Stimulated activated CD4-positive, alpha-beta T cell treated with anti-CD3 and anti-CD28 coated beads, Interleukin-4, amount 100 ng/mL, for 24 hours (primary cell): ENCODE measurements around the gene UBTD1.
"Not testable (repeated sequence)": the region's sequence is repeated elsewhere in the genome, so short reads cannot be mapped to it uniquely, and the experiment has no call there.

ENCODE experiments used
- DNase-seq: peaks from one replicate; pipeline ENCODE4 v3.0.0-alpha.2; 2020

Gene UBTD1, protein sequence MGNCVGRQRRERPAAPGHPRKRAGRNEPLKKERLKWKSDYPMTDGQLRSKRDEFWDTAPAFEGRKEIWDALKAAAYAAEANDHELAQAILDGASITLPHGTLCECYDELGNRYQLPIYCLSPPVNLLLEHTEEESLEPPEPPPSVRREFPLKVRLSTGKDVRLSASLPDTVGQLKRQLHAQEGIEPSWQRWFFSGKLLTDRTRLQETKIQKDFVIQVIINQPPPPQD

DNA sequence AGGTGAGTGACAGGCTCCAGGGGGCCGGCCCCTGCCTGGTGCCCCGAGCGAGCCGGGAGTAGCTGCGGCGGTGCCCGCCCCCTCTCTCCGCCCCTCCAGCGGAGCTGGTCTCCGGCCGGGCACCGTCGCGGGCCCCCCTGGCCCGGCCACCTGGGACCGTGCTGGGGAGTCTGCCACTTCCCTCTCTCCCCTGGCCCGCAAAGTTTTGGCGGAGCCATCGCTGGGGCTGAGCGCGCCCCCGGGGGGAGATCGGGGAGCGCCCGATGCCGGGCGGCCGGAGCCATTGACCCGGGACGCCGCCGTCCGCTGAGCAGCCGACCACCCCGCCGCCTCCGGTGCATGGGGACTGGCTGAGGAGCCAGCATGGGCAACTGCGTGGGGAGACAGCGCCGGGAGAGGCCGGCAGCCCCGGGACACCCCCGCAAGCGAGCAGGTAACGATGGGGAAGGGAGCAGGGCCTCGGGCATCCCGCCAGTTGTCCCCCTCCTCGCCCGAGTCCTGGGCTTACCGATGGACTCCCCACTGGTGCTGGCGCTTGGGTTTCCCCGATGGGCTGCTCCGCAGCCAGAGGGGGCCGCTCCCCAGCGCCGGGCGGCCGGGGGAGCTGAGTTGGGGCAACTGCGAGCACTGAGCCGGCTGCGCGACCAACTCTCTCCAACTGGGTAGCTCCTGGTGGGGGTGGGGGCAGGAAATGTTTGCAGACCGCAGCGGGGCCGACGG lies at the start of gene UBTD1:
Gene UBTD1 (plus strand): TSS at position 84 of the 720 bp plus-strand sequence. CDS start 280 bp downstream, at position 364.
- peak; percentile 19 for DNase-seq

DNA sequence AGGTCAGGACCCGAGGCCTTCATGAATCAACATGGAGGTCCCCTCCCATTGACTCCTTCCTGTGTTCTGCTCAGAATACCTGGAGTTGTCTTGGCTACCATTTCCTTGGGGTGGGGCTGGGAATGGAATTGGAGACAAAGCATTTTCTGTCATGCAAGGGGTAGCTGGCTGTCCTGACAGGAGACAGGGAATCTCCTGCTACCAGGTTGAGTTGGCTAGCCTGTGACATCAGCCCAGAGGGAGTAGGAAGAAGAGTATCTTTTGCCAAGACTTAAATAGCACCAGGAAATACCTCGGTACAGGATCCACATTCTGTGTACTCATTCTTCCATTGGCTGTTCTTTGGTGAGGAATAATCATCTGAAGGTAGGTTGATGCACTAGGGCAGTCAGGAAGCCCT lies 47.9 kb upstream of the UBTD1 start:
- DNase-seq, result no peak

DNA sequence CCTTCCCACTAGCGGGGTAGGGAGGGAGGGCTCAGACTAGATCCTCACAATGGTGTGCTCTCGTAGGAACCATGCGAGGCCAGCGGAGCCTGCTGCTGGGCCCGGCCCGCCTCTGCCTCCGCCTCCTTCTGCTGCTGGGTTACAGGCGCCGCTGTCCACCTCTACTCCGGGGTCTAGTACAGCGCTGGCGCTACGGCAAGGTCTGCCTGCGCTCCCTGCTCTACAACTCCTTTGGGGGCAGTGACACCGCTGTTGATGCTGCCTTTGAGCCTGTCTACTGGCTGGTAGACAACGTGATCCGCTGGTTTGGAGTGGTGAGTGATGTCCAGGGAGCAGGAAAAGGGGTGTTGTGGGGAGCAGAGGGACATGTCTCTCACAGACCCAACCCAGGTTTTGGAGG lies 47.1 kb upstream of the UBTD1 start:
- DNase-seq, result no peak

DNA sequence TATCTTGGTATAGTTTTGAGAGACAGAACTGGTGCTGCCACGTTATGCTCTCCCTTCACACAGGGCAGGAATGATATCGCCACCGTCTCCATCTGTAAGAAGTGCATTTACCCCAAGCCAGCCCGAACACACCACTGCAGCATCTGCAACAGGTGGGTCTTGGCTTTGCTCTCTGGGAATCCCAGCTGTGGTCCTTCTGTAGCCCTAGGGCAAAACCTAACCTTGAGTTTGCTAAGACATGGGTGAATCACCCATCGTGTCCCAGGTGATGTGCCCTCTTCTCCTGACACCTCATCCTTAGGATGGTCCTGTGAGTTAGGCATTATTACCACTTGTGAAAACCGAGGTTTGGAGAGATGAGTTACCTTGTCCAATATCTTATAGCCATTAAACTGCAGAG lies 46.4 kb upstream of the UBTD1 start:
- no peak for DNase-seq

GRCh38 chr10:97454330-97455036 lies 44.2 kb upstream of the UBTD1 start:
- DNase-seq, result peak; percentile 54

DNA sequence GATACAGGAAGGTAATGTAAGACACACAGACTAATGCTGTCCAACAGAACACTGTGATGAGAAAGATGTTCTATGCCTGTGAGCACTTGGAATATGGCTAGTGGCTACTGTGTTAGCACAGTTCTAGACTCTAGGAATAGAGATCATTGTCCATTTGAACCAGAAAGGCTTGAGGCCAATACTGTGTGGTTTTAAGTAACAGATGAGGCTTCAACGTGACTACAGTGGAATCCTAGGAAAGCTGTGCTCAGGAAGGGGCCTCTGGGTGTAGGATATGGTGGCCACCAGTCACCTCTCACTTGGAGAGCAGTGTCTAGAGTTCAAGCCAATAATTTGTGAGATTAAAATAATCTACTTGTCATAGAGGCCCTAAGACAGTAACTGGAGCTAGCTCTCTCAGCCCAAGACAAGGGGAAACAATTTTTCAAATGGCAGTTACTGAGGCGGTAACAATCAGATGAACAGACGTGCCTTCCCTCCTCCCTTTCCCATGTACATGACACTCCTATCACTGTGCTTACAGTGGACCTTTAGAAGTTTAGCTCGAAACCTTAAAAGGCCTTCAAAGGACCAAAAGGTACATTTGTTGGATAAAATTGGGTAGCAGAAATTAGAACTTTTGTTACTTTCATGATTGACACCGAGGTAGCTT lies 42.6 kb upstream of the UBTD1 start:
- DNase-seq, result no peak

- DNase-seq, result no peak
These were observed 42.0 kb upstream of the UBTD1 start for GRCh38 chr10:97456686-97457065.

DNA sequence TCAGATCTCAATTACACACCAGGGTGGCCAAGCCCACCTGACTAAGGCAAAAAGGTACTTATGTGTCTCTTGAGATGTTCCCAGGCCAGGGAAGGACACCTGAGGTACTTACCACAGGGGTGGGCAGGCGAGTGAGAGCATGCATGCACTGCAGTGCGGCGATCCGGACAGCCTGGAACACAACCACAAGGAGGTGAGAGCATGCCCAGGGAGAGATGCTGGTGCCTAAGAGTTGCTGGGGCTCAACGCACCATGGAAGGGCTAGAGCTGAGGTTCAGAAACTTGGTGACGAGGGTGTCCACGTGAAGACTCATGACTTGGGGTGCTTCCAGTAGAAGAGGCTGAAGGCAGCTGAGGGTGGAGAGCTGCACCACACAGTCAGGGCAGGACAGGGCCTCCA lies 39.6 kb upstream of the UBTD1 start:
- DNase-seq, result no peak

DNA sequence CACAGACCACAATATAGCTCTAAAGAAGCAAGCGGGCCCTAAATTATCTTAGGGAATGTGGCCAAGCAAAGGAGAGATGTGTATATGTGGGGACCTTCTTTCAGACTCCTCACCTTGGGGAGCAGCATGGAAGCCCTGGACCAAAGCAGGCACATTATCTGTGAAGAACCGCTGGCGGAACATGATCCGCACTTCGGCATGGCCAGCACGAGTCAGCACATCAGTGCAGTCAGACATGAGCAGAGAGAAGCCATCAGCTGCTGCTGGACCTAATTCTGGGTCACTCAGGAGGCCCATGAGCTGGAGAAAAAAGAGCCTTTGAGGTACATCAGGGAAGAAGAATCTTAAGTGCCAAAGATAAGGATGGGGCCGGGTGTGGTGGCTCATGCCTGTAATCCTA lies 38.8 kb upstream of the UBTD1 start:
- DNase-seq, result no peak

DNA sequence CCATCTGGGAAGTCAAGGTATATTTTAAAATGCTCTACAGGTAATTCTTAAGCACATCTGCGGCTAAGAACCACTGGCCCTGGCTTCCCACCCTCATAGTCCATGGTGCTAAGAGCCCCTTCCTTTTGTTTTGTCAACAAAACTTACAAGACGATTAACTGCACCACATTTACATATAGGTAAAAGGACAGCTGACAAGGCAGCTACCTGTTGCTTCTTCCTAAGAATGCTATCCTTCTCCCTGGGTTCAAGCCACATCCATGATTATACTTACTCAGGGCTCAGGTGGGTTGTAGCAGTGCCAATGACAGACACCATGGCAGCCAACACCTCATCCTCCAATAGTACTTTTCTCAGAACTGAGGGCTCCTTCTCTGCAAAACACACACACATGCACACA lies 36.4 kb upstream of the UBTD1 start:
- DNase-seq, result no peak

GRCh38 chr10:97463363-97464132 lies 35.2 kb upstream of the UBTD1 start:
- peak; percentile 51 for DNase-seq

DNA sequence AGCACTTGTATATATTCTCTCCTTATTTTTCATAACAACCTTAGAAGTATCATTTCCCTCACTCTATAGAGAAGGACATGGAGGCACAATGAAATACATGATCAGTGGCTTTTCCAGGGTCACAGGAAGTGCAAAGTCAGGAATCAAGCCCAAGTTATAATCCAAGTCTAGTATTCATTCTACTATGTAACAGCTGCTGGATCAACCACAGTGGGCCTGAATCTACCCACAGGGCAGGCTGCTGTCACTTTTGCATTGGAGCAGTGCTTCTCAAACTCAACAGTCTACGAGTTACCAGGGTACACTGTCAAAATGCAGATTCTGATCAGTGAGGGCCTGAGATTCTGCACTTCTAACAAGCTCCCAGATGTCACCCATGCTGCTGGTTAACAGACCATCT lies 34.5 kb upstream of the UBTD1 start:
- no peak for DNase-seq

DNA sequence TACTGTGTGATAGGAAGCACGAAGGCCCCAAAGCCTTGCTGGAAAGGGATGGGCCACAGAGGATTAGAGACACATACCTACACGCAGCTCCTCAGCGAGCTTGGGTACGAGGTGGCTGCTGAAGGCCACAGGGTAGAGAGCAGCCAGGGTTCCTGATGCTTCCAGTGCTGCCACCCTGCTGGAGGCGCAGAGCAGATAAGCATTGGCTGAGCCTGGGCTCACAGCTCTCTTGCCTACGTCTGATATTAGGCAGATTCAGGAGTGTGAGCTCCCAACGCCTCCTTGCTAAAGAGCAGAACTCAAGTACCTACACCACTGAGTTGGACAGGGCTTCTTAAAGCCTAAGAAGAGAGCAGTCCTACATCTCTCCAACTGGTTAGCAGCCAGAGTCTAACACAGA lies 32.7 kb upstream of the UBTD1 start:
- no peak for DNase-seq

DNA sequence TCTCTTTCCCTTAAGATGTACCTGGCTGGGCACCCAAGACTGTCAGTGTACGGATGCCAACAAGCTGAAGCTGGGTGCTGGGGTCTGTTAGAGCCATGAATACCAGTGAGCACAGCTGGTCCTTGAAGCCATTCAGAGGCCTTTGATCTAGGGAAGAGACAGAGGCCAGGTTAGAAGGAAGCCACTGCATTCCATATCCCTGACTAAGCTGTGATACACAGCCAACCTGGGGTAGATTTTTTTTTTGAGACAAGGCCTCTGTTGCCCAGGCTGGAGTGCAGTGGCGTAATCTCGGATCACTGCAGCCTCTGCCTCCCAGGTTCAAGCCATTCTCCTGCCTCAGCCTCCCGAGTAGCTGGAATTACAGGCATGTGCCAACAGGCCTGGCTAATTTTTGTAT lies 32.0 kb upstream of the UBTD1 start:
- DNase-seq, result no peak

DNA sequence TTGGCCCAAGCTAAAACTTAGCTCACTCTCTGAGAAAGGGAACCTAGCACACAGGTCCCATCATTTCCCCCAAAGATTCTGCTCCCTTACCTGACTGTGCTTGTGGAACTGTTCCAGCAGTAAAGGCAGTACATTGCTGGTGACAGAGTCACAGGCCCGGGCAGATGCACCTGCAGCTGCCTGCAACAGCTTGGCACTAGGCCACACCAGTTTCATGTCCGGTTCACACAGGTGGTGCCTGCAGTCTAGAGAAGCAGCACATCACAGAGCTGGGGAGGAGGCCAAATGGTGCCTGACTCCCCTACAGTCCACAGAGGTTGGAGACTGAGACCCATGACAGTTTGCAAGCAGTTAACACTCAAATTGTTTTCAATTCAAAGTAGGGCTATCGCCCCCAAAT lies 30.6 kb upstream of the UBTD1 start:
- no peak for DNase-seq

DNA sequence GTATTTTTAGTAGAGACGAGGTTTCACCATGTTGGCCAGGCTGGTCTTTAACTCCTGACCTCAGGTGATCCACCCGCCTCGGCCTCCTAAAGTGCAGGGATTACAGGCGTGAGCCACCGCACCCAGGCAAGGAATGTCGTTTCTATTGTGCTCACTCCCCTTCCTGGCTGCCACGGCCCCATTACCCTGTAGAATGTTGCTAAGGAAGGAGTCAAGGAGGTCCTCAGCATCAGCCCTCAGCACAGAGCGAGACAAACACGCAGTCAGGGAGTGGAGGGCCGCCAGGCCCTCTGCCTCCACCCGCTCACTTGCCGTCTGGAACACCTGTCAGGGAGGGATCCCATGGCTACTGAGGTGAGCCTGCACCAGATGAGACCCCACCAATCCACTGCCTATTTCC lies 29.9 kb upstream of the UBTD1 start:
- DNase-seq, result not testable (repeated sequence)

GRCh38 chr10:97474918-97475317 lies 23.8 kb upstream of the UBTD1 start:
- DNase-seq, result no peak

- DNase-seq, result no peak
These were observed 22.7 kb upstream of the UBTD1 start for GRCh38 chr10:97475936-97476594.

DNA sequence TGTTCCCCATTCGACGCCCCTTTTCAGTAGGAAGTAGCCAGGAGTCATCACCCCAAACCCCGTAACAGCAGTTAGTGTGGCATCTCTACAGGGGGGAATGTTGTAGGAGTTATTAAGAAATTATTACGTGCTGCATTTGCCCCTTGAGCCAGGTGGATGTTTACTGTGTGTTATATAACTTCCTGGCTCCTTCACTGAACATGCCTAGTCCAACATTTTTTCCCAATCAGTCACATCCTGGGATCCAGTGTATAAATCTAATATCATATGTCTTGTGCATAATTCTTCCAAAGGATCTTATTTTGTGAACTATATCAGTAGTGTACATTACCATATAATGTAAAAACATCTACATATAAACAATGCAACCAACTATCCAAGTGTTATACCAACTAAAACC lies 19.3 kb upstream of the UBTD1 start:
- DNase-seq, result not testable (repeated sequence)

DNA sequence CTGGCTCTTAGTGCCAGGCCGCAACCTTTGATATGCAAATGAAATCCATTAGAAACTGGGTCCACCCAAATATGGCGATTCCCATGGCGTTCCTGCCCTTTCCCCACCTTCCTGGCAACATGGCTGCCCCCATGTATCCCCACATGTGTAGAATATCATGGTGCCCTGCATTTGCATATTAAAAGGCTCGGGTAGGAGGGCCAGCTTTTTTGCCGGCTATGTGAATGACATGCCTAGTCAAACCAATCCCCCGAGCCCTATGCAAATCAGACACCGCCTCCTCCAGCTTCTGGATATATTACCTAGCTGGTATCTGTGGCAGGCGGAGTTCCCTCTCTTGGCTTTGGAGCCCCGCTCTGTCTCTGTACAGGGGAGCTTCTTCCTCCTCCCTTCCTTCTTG lies 18.8 kb upstream of the UBTD1 start:
- no peak for DNase-seq

DNA sequence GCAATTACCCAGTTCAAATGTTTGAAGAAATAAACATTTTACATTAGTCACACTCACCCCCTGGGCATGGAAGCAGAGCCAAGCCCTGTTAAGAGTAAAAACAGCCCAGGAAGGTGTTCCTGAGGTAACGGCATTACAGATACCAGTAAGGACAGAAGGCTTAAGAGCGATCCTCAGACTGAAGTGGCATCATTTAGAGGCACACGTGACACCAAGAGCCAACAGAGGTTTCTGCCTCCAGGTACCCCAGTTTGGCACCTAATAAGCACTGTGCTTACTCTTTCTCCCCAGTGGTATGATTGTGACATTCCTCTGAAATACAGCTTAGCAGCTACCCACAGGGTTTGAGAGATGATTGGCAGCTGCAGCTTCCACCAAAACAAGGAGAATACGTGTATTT lies 17.7 kb upstream of the UBTD1 start:
- DNase-seq, result no peak

DNA sequence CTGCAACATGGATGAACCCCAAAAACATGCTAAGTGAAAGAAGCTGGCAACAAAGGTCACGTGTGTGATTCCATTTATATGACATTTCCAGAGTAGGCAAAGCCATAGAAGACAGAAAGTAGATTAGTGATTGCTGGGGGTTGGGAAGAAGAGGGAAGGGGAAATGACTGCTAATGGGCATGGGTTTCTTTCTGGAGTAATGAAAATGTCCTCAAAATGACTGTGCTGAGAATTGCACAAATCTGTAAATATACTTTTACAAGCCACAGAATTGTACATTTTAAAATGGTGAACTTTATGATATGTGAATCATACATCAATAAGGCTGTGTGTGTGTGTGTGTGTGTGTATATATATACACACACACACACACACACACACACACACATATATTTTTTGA lies 16.3 kb upstream of the UBTD1 start:
- DNase-seq, result no peak
